ENCODE data around the gene SULT6B1.

SULT6B1 gene

DNA sequence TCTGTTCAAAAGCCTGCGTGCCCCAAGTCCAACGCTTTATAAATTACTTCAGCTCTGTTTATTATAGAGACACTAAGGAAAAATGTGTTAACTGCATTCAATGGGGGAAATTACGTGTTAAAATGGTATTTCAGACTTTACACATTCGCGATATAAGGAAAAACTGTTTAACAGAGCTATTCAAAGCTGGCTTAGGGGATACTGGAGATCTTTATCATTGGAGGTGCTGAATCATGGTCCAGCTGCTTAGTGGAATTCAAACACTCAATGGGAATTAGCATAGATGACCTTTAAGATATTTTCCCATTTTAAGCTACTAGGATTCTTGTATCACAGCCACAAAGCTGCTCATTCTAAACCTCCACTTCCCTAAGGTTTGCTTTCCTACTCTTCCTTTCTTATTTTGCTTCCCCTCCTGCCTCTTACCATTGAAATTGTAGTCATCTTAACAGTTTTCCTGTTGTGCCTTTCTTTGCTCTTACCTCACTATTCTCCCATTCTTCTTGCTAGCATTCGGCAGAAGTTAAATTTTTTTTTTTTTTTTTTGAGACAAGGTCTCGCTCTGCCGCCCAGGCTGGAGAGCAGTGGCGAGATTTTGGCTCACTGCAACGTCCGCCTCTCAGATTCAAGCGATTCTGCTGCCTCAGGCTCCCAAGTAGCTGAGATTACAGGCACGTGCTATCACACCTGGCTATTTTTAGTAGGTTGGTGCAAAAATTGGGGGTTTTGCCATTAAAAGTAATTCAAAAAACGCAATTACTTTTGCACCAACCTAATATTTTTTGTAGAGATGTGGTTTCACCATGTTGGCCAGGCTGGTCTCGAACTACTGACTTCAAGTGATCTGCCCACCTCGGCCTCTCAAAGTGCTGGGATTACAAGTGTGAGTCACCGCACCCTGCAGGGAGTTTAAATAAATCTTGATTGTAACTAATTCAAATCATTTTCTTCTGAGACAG is 6.5 kb downstream of the SULT6B1 start:
- Histone ChIP-seq H3K9me3 (ENCODE audit: control insufficient read depth, insufficient read depth, low read length) (no peaks in the 10 kb centered on the region), H3K9ac (ENCODE audit: low read depth, low read length) (peak overlapping the region; percentile 21; the same call in 1 of the 2 replicates), H3K36me3 (ENCODE audit: insufficient read depth, low read length) (no peaks in the 10 kb centered on the region), H3K4me1 (ENCODE audit: insufficient read depth, low read length) (peaks cover 19% of the 10 kb centered on the region)

DNA sequence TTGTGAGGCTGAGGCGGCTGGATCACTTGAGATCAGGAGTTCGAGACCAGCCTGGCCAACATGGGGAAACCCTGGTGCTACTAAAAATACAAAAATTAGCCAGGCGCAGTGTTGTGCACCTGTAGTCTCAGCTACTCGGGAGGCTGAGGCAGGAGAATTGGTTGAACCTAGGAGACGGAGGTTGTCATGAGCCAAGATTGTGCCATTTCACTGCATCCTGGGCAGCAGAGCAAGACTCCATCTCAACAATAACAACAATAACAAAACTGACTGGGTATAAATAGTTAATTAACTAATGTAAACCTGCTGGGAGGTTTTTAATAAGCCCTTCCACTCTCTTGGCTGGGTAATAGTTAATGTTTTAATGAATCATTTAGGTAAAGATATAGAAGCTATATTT is 7.8 kb downstream of the SULT6B1 start:
- H3K36me3 ChIP-seq (ENCODE audit: insufficient read depth, low read length) = no peaks in the 10 kb centered on the region
- no peak overlapping the region for H3K9ac ChIP-seq (ENCODE audit: low read depth, low read length)
- peaks cover 14% of the 10 kb centered on the region for H3K4me1 ChIP-seq (ENCODE audit: insufficient read depth, low read length)
- no peaks in the 10 kb centered on the region for H3K9me3 ChIP-seq (ENCODE audit: control insufficient read depth, insufficient read depth, low read length)

DNA sequence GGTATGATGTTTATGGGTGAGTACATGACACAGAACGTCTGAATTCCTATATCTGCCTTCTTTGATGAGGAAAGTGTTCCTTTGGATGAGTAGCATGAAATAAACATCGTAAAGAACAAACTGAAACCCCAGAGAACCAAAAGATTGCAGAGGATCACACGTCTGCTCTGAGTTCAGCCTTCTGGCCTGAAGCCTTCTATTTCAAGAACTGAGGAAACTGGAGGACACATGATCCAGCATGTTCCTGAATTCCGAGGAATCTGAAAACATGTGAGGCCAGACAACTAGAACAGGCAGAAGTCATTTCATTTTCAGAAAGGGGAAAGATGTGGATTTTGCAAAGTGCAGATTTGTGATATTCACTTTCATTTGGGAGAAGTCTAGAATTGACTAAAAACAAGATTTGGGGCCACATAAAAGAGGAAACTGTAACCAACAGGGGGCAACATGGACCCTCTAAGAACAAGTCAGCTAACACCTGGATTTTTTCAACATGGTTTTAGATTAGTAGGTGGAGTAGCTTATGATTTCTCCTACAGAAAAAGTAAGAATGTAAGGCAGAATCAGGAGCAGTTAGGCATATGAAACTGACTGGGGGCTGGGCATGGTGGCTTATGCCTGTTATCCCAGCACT is 8.3 kb downstream of the SULT6B1 start:
- Histone ChIP-seq H3K9ac (ENCODE audit: low read depth, low read length) (no peak overlapping the region), H3K4me1 (ENCODE audit: insufficient read depth, low read length) (peaks cover 14% of the 10 kb centered on the region), H3K9me3 (ENCODE audit: control insufficient read depth, insufficient read depth, low read length) (no peaks in the 10 kb centered on the region), H3K36me3 (ENCODE audit: insufficient read depth, low read length) (no peaks in the 10 kb centered on the region)

DNA sequence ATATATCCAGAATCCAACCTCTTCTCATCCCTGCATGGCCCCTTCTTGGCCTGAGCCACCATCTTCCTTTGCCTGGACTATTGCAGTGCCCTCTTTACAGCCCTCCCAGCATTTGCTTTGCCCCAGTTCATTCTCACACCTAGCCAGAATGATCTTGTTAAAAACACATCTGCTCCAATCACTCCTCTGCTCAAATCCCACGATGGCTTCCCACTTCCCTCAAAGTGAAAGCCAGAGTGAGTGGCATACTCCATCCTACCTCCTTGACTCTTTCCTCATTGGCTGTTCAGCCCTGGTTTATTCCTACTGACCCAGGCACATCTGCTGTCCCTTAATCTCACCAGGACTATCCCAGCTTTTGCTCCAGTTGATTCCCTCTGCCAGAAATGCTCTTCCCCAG is 14.7 kb downstream of the SULT6B1 start:
- H3K36me3 ChIP-seq (ENCODE audit: insufficient read depth, low read length) = no peaks in the 10 kb centered on the region
- H3K9me3 ChIP-seq (ENCODE audit: control insufficient read depth, insufficient read depth, low read length) = no peaks in the 10 kb centered on the region
- H3K4me1 ChIP-seq (ENCODE audit: insufficient read depth, low read length) = no peaks in the 10 kb centered on the region
- H3K9ac ChIP-seq (ENCODE audit: low read depth, low read length) = no peak overlapping the region

DNA sequence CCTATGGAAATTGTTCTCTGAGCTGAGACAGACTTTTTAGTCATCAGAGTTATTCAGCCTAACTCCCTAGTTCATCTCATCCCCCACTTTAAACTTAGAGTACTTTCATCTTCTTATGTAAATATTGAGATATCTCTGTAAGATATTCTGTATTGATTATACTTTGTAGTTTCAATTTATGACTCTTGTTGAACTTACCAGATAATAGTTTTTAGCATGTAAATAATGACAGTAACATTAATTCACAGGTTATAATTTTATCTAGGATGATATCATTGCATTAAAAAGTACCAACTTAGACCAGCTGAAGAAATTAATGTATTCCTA is 16.9 kb downstream of the SULT6B1 start:
- no peaks in the 10 kb centered on the region for H3K4me1 ChIP-seq (ENCODE audit: insufficient read depth, low read length)
- no peak overlapping the region for H3K9ac ChIP-seq (ENCODE audit: low read depth, low read length)
- no peaks in the 10 kb centered on the region for H3K36me3 ChIP-seq (ENCODE audit: insufficient read depth, low read length)
- no peaks in the 10 kb centered on the region for H3K9me3 ChIP-seq (ENCODE audit: control insufficient read depth, insufficient read depth, low read length)

DNA sequence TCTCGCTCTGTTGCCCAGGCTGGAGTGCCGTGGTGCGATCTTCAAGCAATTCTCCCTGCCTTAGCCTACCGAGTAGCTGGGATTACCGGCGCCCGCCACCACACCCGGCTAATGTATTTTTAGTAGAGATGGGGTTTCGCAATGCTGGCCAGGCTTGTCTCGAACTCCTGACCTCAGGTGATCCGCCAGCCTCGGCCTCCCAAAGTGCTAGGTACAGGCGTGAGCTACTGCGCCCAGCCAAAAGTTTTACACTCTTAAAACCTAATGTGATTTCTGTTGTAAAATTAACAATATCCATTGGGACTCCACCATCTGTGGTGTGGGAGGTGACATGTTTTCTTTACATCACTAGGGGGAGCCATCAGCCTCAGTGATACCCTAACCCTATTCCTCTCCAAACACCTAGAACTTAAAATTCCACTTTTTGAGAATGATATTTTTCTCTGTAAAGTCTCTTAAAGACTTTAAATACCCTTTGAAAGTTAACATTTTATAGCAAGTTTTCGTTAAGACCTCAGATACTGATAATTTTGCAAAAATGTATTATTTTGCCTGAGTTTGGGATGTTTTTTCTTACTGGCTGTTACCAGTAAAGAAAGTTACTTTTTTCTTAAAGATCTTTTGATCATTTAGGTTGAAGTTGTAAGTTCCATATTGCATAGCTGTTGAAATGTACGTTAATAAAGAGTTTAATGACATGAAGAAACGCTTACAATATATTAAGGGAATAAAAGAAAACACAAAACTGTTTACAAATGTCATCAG is 20.1 kb downstream of the SULT6B1 start:
- Histone ChIP-seq H3K9me3 (ENCODE audit: control insufficient read depth, insufficient read depth, low read length) (no peaks in the 10 kb centered on the region), H3K4me1 (ENCODE audit: insufficient read depth, low read length) (no peaks in the 10 kb centered on the region), H3K36me3 (ENCODE audit: insufficient read depth, low read length) (no peaks in the 10 kb centered on the region), H3K9ac (ENCODE audit: low read depth, low read length) (no peak overlapping the region)

DNA sequence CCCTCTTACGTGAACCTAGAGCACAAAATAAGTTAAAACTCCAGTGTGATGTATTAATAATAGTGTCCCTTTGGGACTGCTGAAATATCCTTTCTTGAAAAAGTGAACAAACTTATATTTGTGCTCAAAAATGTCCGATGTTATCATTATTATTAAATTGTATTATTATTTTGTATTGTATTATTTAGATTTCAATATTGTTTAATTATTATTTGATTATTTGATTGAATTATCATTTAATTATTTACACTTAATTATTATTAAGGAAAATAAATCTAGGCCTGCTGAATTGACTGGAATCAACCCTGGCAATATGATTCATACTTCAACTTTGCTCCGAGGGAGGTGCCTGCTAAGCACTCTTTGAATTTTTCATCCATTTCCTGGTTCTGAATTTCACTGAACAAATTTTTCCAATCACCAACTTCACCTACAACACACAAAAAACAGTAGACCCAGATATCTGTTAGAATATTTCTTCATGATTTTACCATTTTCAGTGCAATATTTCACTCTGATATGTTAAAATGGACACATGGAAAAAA is 20.8 kb downstream of the SULT6B1 start:
- Histone ChIP-seq H3K9ac (ENCODE audit: low read depth, low read length) (no peak overlapping the region), H3K4me1 (ENCODE audit: insufficient read depth, low read length) (no peaks in the 10 kb centered on the region), H3K9me3 (ENCODE audit: control insufficient read depth, insufficient read depth, low read length) (no peaks in the 10 kb centered on the region), H3K36me3 (ENCODE audit: insufficient read depth, low read length) (no peaks in the 10 kb centered on the region)

DNA sequence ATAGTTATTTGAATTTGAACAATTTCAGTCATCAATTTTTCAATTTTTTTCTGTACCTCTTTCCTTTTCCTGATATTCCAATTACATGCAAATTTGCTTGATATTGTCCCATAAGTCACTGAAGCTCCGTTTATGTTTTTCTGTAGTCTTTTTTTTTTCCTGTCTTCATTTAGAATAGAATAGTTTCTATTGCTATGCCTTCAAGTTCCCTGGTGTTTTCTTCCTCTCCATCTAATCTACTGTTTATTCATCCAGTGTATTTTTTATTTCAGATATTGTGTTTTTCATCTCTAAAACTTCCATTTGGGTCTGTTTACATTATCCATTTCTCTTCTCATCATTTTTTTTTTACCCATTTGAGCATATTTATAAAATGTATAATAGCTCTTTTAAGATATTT is 23.7 kb downstream of the SULT6B1 start:
- Histone ChIP-seq H3K4me1 (ENCODE audit: insufficient read depth, low read length) (no peaks in the 10 kb centered on the region), H3K9me3 (ENCODE audit: control insufficient read depth, insufficient read depth, low read length) (no peaks in the 10 kb centered on the region), H3K36me3 (ENCODE audit: insufficient read depth, low read length) (no peaks in the 10 kb centered on the region), H3K9ac (ENCODE audit: low read depth, low read length) (no peak overlapping the region)

DNA sequence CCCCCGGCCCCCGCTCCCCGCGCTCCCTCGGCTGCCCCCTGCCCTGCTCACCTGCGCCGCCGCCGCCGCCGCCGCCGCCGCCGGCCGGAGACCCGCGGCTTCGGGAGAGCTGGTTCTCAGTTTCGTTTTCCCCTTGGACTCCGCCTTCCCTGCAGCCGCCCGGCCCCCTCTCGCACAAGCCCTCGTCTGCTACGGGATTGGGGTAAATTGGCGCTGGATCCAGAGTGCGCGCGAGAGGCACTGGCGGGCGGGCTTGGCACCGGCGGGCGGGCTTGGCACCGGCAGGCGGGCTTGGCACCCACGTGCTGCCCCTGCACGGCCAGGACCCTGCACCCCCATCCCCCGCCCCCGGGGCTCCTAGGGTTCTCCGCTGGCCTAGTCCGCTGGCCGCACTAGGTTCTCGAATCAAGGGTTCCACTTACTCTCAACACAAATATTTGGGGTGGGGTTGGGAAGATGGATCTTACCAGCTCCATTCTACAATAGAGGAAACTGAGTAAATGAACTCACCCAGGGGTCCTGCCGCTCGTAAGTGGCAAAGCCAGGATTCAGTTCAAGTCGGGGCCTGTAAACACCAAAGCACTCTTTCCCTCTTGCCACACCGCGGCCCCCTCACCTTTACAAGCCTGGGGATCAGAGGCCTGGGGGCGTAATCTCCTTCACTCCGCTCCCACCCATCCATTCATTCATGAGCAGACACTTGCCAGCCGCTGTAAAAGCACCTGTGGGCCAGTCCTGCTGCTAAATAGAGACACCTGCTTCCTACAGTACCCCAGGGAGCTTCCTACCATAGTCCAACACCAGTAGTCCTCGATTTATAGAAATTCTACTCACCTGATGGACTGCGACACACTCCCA is 31.4 kb downstream of the SULT6B1 start, which contains the start of gene EIF2AK2:
TSS of gene EIF2AK2 (minus strand) at position 124 of the 858 bp plus-strand sequence. CDS start 9,174 bp downstream, outside the sequence.
- H3K4me1 ChIP-seq (ENCODE audit: insufficient read depth, low read length) = 0 out of 2 replicates have a peak, but pooled peaks cover 5% of the 10 kb centered on the region
- no peaks in the 10 kb centered on the region for H3K36me3 ChIP-seq (ENCODE audit: insufficient read depth, low read length)
- no peaks in the 10 kb centered on the region for H3K9me3 ChIP-seq (ENCODE audit: control insufficient read depth, insufficient read depth, low read length)
- H3K9ac ChIP-seq (ENCODE audit: low read depth, low read length) = peak within 1 kb of the TSS; percentile 72

DNA sequence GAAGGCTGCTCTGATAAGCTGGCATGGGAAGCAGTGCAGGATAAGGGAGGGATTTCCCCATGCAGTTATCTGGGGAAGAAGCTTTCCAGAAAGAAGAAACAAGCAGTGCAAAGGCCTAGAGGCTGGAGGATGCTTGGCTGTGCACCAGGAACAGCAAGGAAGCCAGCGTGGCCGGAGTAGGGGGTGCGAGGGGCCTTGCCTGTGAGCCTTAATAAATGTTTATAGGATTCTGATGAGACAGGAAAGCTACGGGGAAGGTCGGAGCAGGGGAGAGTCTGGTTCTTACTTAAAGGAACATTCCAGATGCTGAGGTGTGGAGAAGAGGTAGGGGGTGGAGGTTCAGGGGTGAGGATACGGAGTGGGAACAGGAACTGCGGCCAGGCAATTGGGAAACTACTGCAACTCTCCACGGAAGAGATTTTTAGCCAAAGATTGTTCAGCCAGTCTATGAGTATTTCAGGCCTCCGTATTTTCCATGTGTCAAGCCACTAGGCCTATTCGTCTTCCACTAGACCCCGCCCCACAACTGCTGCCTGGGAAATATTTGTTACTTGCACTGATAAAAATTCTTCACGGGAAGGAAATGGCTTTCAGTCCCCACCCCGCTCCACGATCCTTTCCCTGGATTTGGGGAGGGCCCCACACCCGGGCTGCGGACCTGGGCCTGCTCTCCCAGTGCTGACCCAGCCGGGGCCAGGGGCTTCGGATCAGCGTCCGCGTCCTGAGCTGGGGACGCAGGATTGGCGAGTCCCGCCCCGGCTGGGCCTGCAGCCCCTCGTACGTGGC is 32.2 kb downstream of the SULT6B1 start:
- Histone ChIP-seq H3K4me1 (ENCODE audit: insufficient read depth, low read length) (0 out of 2 replicates have a peak, but pooled peaks cover 5% of the 10 kb centered on the region), H3K9me3 (ENCODE audit: control insufficient read depth, insufficient read depth, low read length) (no peaks in the 10 kb centered on the region), H3K9ac (ENCODE audit: low read depth, low read length) (peak overlapping the region; percentile 72), H3K36me3 (ENCODE audit: insufficient read depth, low read length) (no peaks in the 10 kb centered on the region)

DNA sequence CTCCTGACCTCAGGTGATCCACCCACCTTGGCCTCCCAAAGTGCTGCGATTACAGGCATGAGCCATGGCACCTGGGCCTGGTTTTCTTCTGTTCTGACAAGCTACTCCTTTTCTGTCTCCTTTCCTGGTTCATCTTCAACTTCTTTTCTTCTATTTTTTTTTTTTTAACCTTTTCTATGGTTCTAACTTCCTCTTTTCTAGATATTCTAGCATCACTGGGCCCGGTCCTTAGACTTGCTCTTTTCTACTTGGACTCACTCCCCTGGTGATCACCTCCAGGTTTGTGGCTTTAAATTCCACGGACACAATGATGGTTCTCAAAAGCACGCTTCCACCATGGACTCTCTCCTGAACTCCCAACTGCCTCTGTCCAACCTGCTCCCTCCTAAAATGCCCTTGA is 33.7 kb downstream of the SULT6B1 start:
- Histone ChIP-seq H3K9ac (ENCODE audit: low read depth, low read length) (no peak overlapping the region), H3K4me1 (ENCODE audit: insufficient read depth, low read length) (0 out of 2 replicates have a peak, but pooled peaks cover 5% of the 10 kb centered on the region), H3K9me3 (ENCODE audit: control insufficient read depth, insufficient read depth, low read length) (no peaks in the 10 kb centered on the region), H3K36me3 (ENCODE audit: insufficient read depth, low read length) (no peaks in the 10 kb centered on the region)

DNA sequence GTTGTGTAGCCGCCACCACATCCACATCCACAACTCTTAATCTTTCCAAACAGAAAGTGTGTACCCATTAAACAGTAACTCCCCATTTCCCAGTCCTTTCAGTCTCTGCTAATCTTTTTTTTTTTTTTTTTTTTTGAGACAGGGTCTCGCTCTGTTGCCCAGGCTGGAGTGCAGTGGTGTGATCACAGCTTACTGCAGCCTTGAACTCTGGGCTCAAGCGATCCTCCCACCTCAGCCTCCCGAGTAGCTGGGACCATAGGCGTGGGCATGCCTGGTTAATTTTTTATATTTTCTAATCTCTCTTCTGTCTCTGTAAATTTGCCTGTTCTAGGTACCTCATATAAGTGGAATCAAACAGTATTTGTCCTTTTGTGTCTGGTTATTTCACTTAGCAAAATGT is 35.2 kb downstream of the SULT6B1 start:
- no peaks in the 10 kb centered on the region for H3K9me3 ChIP-seq (ENCODE audit: control insufficient read depth, insufficient read depth, low read length)
- 0 out of 2 replicates have a peak, but pooled peaks cover 5% of the 10 kb centered on the region for H3K4me1 ChIP-seq (ENCODE audit: insufficient read depth, low read length)
- H3K9ac ChIP-seq (ENCODE audit: low read depth, low read length) = no peak overlapping the region
- H3K36me3 ChIP-seq (ENCODE audit: insufficient read depth, low read length) = no peaks in the 10 kb centered on the region
